Tibial nerve (tissue), 4 donors: ENCODE data around the gene RGS7. TPM values are rescaled to one million over a fixed set of nuclear protein-coding genes. Genes with fewer than 3 reads are reported as not detected.

Source experiments
- DNase-seq, 2 donors: peaks; one replicate each; pipeline ENCODE4 v3.0.0-alpha.2; 2019; ENCODE audit warnings: low spot score in 2 of 2
- H3K27ac ChIP-seq, 4 donors: fragments of 200-600 bp; sonication (generic) in 3 of 4; one replicate each; pipeline ENCODE4 v1.5.1; 2017 to 2019; ENCODE audit warnings: mild to moderate bottlenecking in 1 of 4
- H3K27me3 ChIP-seq, 2 donors: fragments of 200-600 bp; sonication (generic) in 1 of 2; one replicate each; pipeline versions ENCODE4 v1.5.1 to v1.6.0; 2017 to 2019
- H3K36me3 ChIP-seq, 3 donors: fragments of 200-600 bp; sonication (generic); one replicate each; pipeline ENCODE4 v1.5.1; 2018 to 2019
- H3K4me1 ChIP-seq, 4 donors: fragments of 200-600 bp; sonication (generic) in 3 of 4; one replicate each; pipeline ENCODE4 v1.5.1; 2017 to 2019
- H3K4me3 ChIP-seq, 4 donors: fragments of 200-600 bp; sonication (generic) in 3 of 4; one replicate each; pipeline ENCODE4 v1.5.1; 2017 to 2019; ENCODE audit warnings: mild to moderate bottlenecking in 1 of 4, moderate library complexity in 1 of 4
- H3K9me3 ChIP-seq, 4 donors: fragments of 200-600 bp; sonication (generic) in 3 of 4; one replicate each; pipeline ENCODE4 v1.5.1; 2017 to 2019
- EP300 ChIP-seq, 2 donors: sonication (generic); formaldehyde crosslinking; IDR thresholded peaks; one replicate each; pipeline ENCODE4 v1.6.1; 2017; ENCODE audit warnings: antibody characterized with exemption in 2 of 2, mild to moderate bottlenecking in 1 of 2
- POLR2A ChIP-seq, 2 donors: fragments of 450-650 bp; IDR thresholded peaks; one replicate each; pipeline ENCODE4 v1.6.1; 2017; ENCODE audit warnings: antibody characterized with exemption in 2 of 2, mild to moderate bottlenecking in 2 of 2, moderate library complexity in 2 of 2
- WGBS, 2 donors: methylation state at CpG; one replicate each; pipeline ENCODE4 v1.1.5; 2018; 5-methylcytosine and 5-hydroxymethylcytosine counted together
- total RNA-seq, 4 donors: library from RNA; depleted of rRNA; stranded (reverse); fragments of >200 nt; gene quantifications; one replicate each; pipeline ENCODE4 v1.1.0, GENCODE V29; 2016
- TF ChIP-seq, protein P1 (sequence below), 5 experiments: fragments of 200-600 bp in 3 of 5; fragments of 450-650 bp in 2 of 5; sonication (generic) in 3 of 5; IDR thresholded peaks; one replicate each; pipeline ENCODE4 v1.5.1; 2016 to 2019; ENCODE audit warnings: antibody characterized with exemption in 5 of 5, mild to moderate bottlenecking in 3 of 5, moderate library complexity in 2 of 5

Gene RGS7
- total RNA-seq, 4 donors from 2014 or later, result 0.39 to 1.5 (median 1.0) TPM; not detected in 1

- 55 to 68% methylated on average over 3 of the region's 3 CpGs for WGBS, 2 donors
- Histone ChIP-seq H3K27ac (no peak overlapping the region), H3K27me3 (no peaks in the 10 kb centered on the region), H3K4me3 (no peak overlapping the region), H3K4me1 (no peaks in the 10 kb centered on the region), H3K9me3 (no peaks in the 10 kb centered on the region), H3K36me3 (no peaks in the 10 kb centered on the region)
- TF ChIP-seq POLR2A (IDR thresholded peaks at IDR 0.05) (no peak), EP300 (IDR thresholded peaks at IDR 0.05) (no peak)
- TF ChIP-seq, protein P1, sequence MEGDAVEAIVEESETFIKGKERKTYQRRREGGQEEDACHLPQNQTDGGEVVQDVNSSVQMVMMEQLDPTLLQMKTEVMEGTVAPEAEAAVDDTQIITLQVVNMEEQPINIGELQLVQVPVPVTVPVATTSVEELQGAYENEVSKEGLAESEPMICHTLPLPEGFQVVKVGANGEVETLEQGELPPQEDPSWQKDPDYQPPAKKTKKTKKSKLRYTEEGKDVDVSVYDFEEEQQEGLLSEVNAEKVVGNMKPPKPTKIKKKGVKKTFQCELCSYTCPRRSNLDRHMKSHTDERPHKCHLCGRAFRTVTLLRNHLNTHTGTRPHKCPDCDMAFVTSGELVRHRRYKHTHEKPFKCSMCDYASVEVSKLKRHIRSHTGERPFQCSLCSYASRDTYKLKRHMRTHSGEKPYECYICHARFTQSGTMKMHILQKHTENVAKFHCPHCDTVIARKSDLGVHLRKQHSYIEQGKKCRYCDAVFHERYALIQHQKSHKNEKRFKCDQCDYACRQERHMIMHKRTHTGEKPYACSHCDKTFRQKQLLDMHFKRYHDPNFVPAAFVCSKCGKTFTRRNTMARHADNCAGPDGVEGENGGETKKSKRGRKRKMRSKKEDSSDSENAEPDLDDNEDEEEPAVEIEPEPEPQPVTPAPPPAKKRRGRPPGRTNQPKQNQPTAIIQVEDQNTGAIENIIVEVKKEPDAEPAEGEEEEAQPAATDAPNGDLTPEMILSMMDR (IDR thresholded peaks at IDR 0.05), result no peak
- no peak for DNase-seq
Observed at GRCh38 chr1:241130881-241131280, 226.1 kb downstream of the RGS7 start.

DNA sequence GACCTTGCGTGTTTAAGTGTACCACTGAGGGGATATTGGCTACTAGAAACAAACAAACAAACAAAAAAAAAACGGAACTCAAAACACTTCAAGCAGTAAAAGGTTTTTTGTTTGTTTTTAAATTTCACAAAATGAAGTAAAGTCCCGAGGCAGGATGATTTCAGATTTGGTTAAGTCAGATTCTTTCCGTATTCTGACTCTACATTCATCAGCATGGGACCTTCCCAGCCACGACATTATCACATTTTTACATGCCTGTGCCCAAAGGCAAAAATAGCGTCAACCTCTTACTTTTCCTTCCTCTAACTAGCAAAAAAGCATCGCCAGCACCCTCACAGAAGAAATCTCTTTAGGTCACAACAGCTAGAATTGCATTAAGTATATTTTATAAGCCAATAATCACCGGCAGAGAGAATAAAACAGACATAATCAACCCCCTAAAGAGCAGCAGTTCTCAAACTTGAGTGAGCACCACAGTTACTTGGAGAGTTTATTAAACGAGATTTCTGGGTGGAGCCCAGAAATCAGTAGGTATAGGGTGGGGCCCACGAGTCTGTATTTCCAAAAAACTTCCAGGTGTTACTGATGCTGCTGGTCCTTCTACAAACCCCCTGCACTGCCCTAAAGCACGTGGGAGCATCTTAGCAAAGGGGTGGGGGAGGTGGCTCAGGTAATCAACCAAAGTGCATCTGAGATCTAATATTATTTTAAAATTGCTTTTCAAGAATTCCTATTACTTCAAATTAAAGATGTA is 227.6 kb downstream of the RGS7 start:
- WGBS, 2 donors, result 53 to 57% methylated on average over 11 of the region's 11 CpGs
- DNase-seq, result no peak

GRCh38 chr1:241125286-241125685 is 231.7 kb downstream of the RGS7 start:
- no peak for DNase-seq
- no peak overlapping the region for H3K27ac ChIP-seq

More for the DNA sequence above, 227.6 kb downstream of the RGS7 start:
- Histone ChIP-seq H3K27ac (no peak overlapping the region), H3K9me3 (no peaks in the 10 kb centered on the region), H3K27me3 (no peaks in the 10 kb centered on the region), H3K4me1 (no peaks in the 10 kb centered on the region), H3K4me3 (no peak overlapping the region), H3K36me3 (no peaks in the 10 kb centered on the region)
- TF ChIP-seq, protein P1 (IDR thresholded peaks at IDR 0.05), result no peak

GRCh38 chr1:241118049-241118448 is 239.0 kb downstream of the RGS7 start:
- no peaks in the 10 kb centered on the region for H3K36me3 ChIP-seq
- H3K27ac ChIP-seq, result no peak overlapping the region
- no peak overlapping the region for H3K4me3 ChIP-seq
- H3K4me1 ChIP-seq, result no peaks in the 10 kb centered on the region
- no peaks in the 10 kb centered on the region for H3K27me3 ChIP-seq
- TF ChIP-seq, protein P1 (IDR thresholded peaks at IDR 0.05), result no peak
- no peak for TF ChIP-seq EP300 (IDR thresholded peaks at IDR 0.05)
- no peak for TF ChIP-seq POLR2A (IDR thresholded peaks at IDR 0.05)
- no peaks in the 10 kb centered on the region for H3K9me3 ChIP-seq
- DNase-seq, result no peak
- 90% methylated on average over 3 of the region's 3 CpGs for WGBS, 2 donors

More at GRCh38 chr1:241125286-241125685, 231.7 kb downstream of the RGS7 start:
- TF ChIP-seq, protein P1 (IDR thresholded peaks at IDR 0.05), result no peak
- no peak for TF ChIP-seq EP300 (IDR thresholded peaks at IDR 0.05)
- no peak for TF ChIP-seq POLR2A (IDR thresholded peaks at IDR 0.05)
- Histone ChIP-seq H3K4me3 (no peak overlapping the region), H3K27me3 (no peaks in the 10 kb centered on the region), H3K4me1 (no peaks in the 10 kb centered on the region), H3K9me3 (no peaks in the 10 kb centered on the region), H3K36me3 (no peaks in the 10 kb centered on the region)
- whole genome bisulfite sequencing, 2 donors, result 46 to 75% methylated on average over 2 of the region's 2 CpGs

- Histone ChIP-seq H3K27ac (no peak overlapping the region), H3K9me3 (no peaks in the 10 kb centered on the region), H3K4me3 (no peak overlapping the region), H3K36me3 (no peaks in the 10 kb centered on the region), H3K4me1 (no peaks in the 10 kb centered on the region), H3K27me3 (no peaks in the 10 kb centered on the region)
- no peak for TF ChIP-seq EP300 (IDR thresholded peaks at IDR 0.05)
- no peak for TF ChIP-seq POLR2A (IDR thresholded peaks at IDR 0.05)
- WGBS, 2 donors, result 83 to 85% methylated on average over 5 of the region's 5 CpGs
- DNase-seq, result no peak
Observed at GRCh38 chr1:241115784-241116183, 241.2 kb downstream of the RGS7 start.
